Right lobe of liver (tissue), 4 donors: ENCODE results near the gene ALDH4A1.
A peak's percentile ranks its signal among the peaks of the same experiment; 100 is the strongest.

ENCODE experiments used
- CTCF ChIP-seq, 4 donors: fragments of 200-600 bp in 3 of 4; fragments of 450-650 bp in 1 of 4; IDR thresholded peaks; one replicate each; pipeline versions ENCODE4 v1.5.1 to v1.8.0; 2016 to 2022; ENCODE audit warnings: antibody characterized with exemption in 4 of 4, mild to moderate bottlenecking in 2 of 4
- POLR2A ChIP-seq: fragments of 450-650 bp; IDR thresholded peaks from one replicate; pipeline ENCODE4 v1.6.1; 2017; ENCODE audit warnings: antibody characterized with exemption, mild to moderate bottlenecking
- donor health status: DM: no; HTN: no; CAD: no.
- donor health status: DM: no; HTN: no; CAD: no.
- donor health status: DM: no; HTN: yes; CAD: no.

- TF ChIP-seq CTCF (IDR thresholded peaks at IDR 0.05) (no peak), POLR2A (peak; percentile 39)
These were observed at the start of gene ALDH4A1 for GRCh38 chr1:18902523-18903290.
